CD4-positive, CD25-positive, alpha-beta regulatory T cell (primary cell): ENCODE results near the gene TPSG1. TPM values are rescaled to one million over a fixed set of nuclear protein-coding genes. Genes with fewer than 3 reads are reported as not detected.

ENCODE experiments used
- ATAC-seq, 2 donors: fragments of 150-1000 bp; cut with Tn5 transposase; one replicate each; pipeline ENCODE4 v1.10.0; 2021; ENCODE audit warnings: low read depth in 2 of 2, moderate number of reproducible peaks in 2 of 2, moderate library complexity in 1 of 2
- DNase-seq, 3 donors: peaks; one replicate each; pipeline versions ENCODE4 v3.0.0 to v3.0.0-alpha.2; 2012 to 2022; ENCODE audit warnings: mixed read lengths in 1 of 3
- H3K27ac ChIP-seq: one replicate; pipeline ENCODE4 v1.7.0; 2013; ENCODE audit warnings: mild to moderate bottlenecking, low read length; ENCODE audit not compliant: insufficient read depth, poor library complexity, severe bottlenecking
- H3K27me3 ChIP-seq: one replicate; pipeline ENCODE4 v1.7.0; 2013; ENCODE audit warnings: low read length; ENCODE audit not compliant: control insufficient read depth, insufficient read depth
- H3K36me3 ChIP-seq: one replicate; pipeline ENCODE4 v1.7.0; 2013; ENCODE audit warnings: mild to moderate bottlenecking, low read length, moderate library complexity; ENCODE audit not compliant: control insufficient read depth, insufficient read depth
- H3K4me1 ChIP-seq: 2 replicates; pipeline ENCODE4 v1.7.0; 2013; ENCODE audit warnings: mild to moderate bottlenecking, low read length; ENCODE audit not compliant: insufficient read depth, control insufficient read depth, poor library complexity, severe bottlenecking
- H3K4me3 ChIP-seq: one replicate; pipeline ENCODE4 v1.7.0; 2013; ENCODE audit warnings: low read depth, mild to moderate bottlenecking, low read length, moderate library complexity
- H3K9me3 ChIP-seq, 2 experiments: 1 replicate in 1 of 2; 2 replicates in 1 of 2; pipeline ENCODE4 v1.7.0; 2013; ENCODE audit warnings: low read length in 2 of 2, mild to moderate bottlenecking in 1 of 2, moderate library complexity in 1 of 2; ENCODE audit not compliant: control insufficient read depth in 2 of 2
- H3K27ac Mint-ChIP-seq, 3 donors: one replicate each; pipeline ENCODE4 v1.8.0; 2020 to 2022; ENCODE audit warnings: mild to moderate bottlenecking in 3 of 3, mixed read lengths in 3 of 3, moderate library complexity in 2 of 3
- H3K27me3 Mint-ChIP-seq: one replicate; pipeline ENCODE4 v1.8.0; 2022; ENCODE audit warnings: mild to moderate bottlenecking, mixed read lengths
- H3K36me3 Mint-ChIP-seq: one replicate; pipeline ENCODE4 v1.8.0; 2020; ENCODE audit warnings: mixed read lengths
- H3K4me1 Mint-ChIP-seq, 4 donors: one replicate each; pipeline ENCODE4 v1.8.0; 2020 to 2022; ENCODE audit warnings: mixed read lengths in 4 of 4, mild to moderate bottlenecking in 1 of 4
- H3K4me3 Mint-ChIP-seq, 4 donors: one replicate each; pipeline ENCODE4 v1.8.0; 2020 to 2022; ENCODE audit warnings: mild to moderate bottlenecking in 4 of 4, mixed read lengths in 4 of 4, moderate library complexity in 3 of 4
- H3K9me3 Mint-ChIP-seq, 7 donors: one replicate each; pipeline ENCODE4 v1.8.0; 2020 to 2022; ENCODE audit warnings: mixed read lengths in 7 of 7, mild to moderate bottlenecking in 3 of 7, moderate library complexity in 2 of 7
- polyA plus RNA-seq, 4 donors: library from polyadenylated mRNA; unstranded; fragments of 300-500 nt; fragmentation: Illumina TruSeq; gene quantifications; one replicate each; pipeline ENCODE4 v1.2.3, GENCODE V29; 2021
- total RNA-seq: library from RNA; stranded (reverse); gene quantifications from one replicate; pipeline ENCODE4 v1.2.3, GENCODE V29; 2022

The TPSG1 gene
- total and polyA plus RNA-seq, 5 donors from 2014 or later, result not detected

GRCh38 chr16:1176280-1176897 lies 48.7 kb downstream of the TPSG1 start:
- no peaks in the 10 kb centered on the region for H3K4me1 Mint-ChIP-seq
- Histone ChIP-seq H3K4me1 (no peaks in the 10 kb centered on the region), H3K27ac (no peak overlapping the region), H3K27me3 (no peaks in the 10 kb centered on the region), H3K36me3 (no peaks in the 10 kb centered on the region), H3K9me3 (no peaks in the 10 kb centered on the region), H3K4me3 (no peak overlapping the region)
- peaks cover 0 to 1% (median 0%) of the 10 kb centered on the region in 7 donors for H3K9me3 Mint-ChIP-seq
- H3K27me3 Mint-ChIP-seq, result no peaks in the 10 kb centered on the region
- H3K36me3 Mint-ChIP-seq, result no peaks in the 10 kb centered on the region
- H3K27ac Mint-ChIP-seq, result no peak overlapping the region
- ATAC-seq (no peak), DNase-seq (no peak)
- H3K4me3 Mint-ChIP-seq, result no peak overlapping the region

- no peaks in the 10 kb centered on the region for H3K4me1 Mint-ChIP-seq
- H3K4me1 ChIP-seq, result no peaks in the 10 kb centered on the region
- H3K36me3 Mint-ChIP-seq, result no peaks in the 10 kb centered on the region
- H3K27ac Mint-ChIP-seq, result no peak overlapping the region
- H3K4me3 ChIP-seq, result no peak overlapping the region
- no peak for DNase-seq
- no peak overlapping the region for H3K27ac ChIP-seq
- H3K27me3 Mint-ChIP-seq, result no peaks in the 10 kb centered on the region
- H3K9me3 Mint-ChIP-seq, result peaks cover 0 to 1% (median 0%) of the 10 kb centered on the region in 7 donors
- no peak overlapping the region for H3K4me3 Mint-ChIP-seq
- ATAC-seq, result no peak
- no peaks in the 10 kb centered on the region for H3K27me3 ChIP-seq
- H3K9me3 ChIP-seq, result no peaks in the 10 kb centered on the region
- H3K36me3 ChIP-seq, result no peaks in the 10 kb centered on the region
Measured at GRCh38 chr16:1175566-1176279, 49.3 kb downstream of the TPSG1 start.

GRCh38 chr16:1174477-1175357 lies 50.4 kb downstream of the TPSG1 start:
- H3K4me3 Mint-ChIP-seq, result no peak overlapping the region
- peaks cover 0 to 1% (median 0%) of the 10 kb centered on the region in 7 donors for H3K9me3 Mint-ChIP-seq
- ATAC-seq (no peak), DNase-seq (no peak)
- no peaks in the 10 kb centered on the region for H3K27me3 Mint-ChIP-seq
- Histone ChIP-seq H3K27ac (no peak overlapping the region), H3K9me3 (no peaks in the 10 kb centered on the region), H3K4me1 (no peaks in the 10 kb centered on the region), H3K36me3 (no peaks in the 10 kb centered on the region), H3K27me3 (no peaks in the 10 kb centered on the region), H3K4me3 (no peak overlapping the region)
- no peaks in the 10 kb centered on the region for H3K4me1 Mint-ChIP-seq
- no peaks in the 10 kb centered on the region for H3K36me3 Mint-ChIP-seq
- no peak overlapping the region for H3K27ac Mint-ChIP-seq

GRCh38 chr16:1173788-1174451 lies 51.1 kb downstream of the TPSG1 start:
- Histone ChIP-seq H3K27me3 (no peaks in the 10 kb centered on the region), H3K4me3 (no peak overlapping the region), H3K27ac (no peak overlapping the region), H3K4me1 (no peaks in the 10 kb centered on the region), H3K36me3 (no peaks in the 10 kb centered on the region), H3K9me3 (no peaks in the 10 kb centered on the region)
- Mint-ChIP-seq H3K36me3 (no peaks in the 10 kb centered on the region), H3K4me3 (no peak overlapping the region), H3K4me1 (no peaks in the 10 kb centered on the region), H3K27ac (no peak overlapping the region), H3K9me3 (peaks cover 0 to 1% (median 0%) of the 10 kb centered on the region in 7 donors), H3K27me3 (no peaks in the 10 kb centered on the region)
- no peak for ATAC-seq
- DNase-seq, result no peak

GRCh38 chr16:1172651-1173050 lies 52.4 kb downstream of the TPSG1 start:
- H3K9me3 ChIP-seq, result no peaks in the 10 kb centered on the region
- no peak overlapping the region for H3K4me3 Mint-ChIP-seq
- no peaks in the 10 kb centered on the region for H3K27me3 ChIP-seq
- peaks cover 0 to 1% (median 0%) of the 10 kb centered on the region in 7 donors for H3K9me3 Mint-ChIP-seq
- H3K36me3 ChIP-seq, result no peaks in the 10 kb centered on the region
- no peak overlapping the region for H3K27ac ChIP-seq
- no peaks in the 10 kb centered on the region for H3K4me1 ChIP-seq
- no peaks in the 10 kb centered on the region for H3K4me1 Mint-ChIP-seq
- H3K4me3 ChIP-seq, result no peak overlapping the region
- no peak for DNase-seq
- H3K27me3 Mint-ChIP-seq, result no peaks in the 10 kb centered on the region
- no peaks in the 10 kb centered on the region for H3K36me3 Mint-ChIP-seq
- ATAC-seq, result no peak
- H3K27ac Mint-ChIP-seq, result no peak overlapping the region

GRCh38 chr16:1171854-1172428 lies 53.1 kb downstream of the TPSG1 start:
- Mint-ChIP-seq H3K9me3 (peaks cover 0 to 1% (median 0%) of the 10 kb centered on the region in 7 donors), H3K27me3 (no peaks in the 10 kb centered on the region), H3K4me3 (no peak overlapping the region), H3K36me3 (no peaks in the 10 kb centered on the region), H3K4me1 (no peaks in the 10 kb centered on the region), H3K27ac (no peak overlapping the region)
- H3K4me1 ChIP-seq, result no peaks in the 10 kb centered on the region
- H3K4me3 ChIP-seq, result no peak overlapping the region
- ATAC-seq (no peak), DNase-seq (no peak)
- no peaks in the 10 kb centered on the region for H3K27me3 ChIP-seq
- no peaks in the 10 kb centered on the region for H3K9me3 ChIP-seq
- no peak overlapping the region for H3K27ac ChIP-seq
- no peaks in the 10 kb centered on the region for H3K36me3 ChIP-seq
